ENCODE measurements around the gene NMT2. TPM values are rescaled to one million over a fixed set of nuclear protein-coding genes. Genes with fewer than 3 reads are reported as not detected.

The NMT2 gene
- total RNA-seq, 6 experiments from 2014 or later = 18.1 to 34.5 (median 30.8) TPM

- ATAC-seq (no peak), DNase-seq (no peak)
- Histone ChIP-seq H3K4me3 (no peak overlapping the region), H3K9me3 (no peaks in the 10 kb centered on the region), H3K36me3 (no peaks in the 10 kb centered on the region), H3K4me1 (no peaks in the 10 kb centered on the region), H3K27ac (no peak overlapping the region), H3K27me3 (no peaks in the 10 kb centered on the region)
- TF ChIP-seq, protein P1, sequence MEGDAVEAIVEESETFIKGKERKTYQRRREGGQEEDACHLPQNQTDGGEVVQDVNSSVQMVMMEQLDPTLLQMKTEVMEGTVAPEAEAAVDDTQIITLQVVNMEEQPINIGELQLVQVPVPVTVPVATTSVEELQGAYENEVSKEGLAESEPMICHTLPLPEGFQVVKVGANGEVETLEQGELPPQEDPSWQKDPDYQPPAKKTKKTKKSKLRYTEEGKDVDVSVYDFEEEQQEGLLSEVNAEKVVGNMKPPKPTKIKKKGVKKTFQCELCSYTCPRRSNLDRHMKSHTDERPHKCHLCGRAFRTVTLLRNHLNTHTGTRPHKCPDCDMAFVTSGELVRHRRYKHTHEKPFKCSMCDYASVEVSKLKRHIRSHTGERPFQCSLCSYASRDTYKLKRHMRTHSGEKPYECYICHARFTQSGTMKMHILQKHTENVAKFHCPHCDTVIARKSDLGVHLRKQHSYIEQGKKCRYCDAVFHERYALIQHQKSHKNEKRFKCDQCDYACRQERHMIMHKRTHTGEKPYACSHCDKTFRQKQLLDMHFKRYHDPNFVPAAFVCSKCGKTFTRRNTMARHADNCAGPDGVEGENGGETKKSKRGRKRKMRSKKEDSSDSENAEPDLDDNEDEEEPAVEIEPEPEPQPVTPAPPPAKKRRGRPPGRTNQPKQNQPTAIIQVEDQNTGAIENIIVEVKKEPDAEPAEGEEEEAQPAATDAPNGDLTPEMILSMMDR (IDR thresholded peaks at IDR 0.05) = no peak
- TF ChIP-seq POLR2A (IDR thresholded peaks at IDR 0.05) = no peak
- 60% methylated on average over 3 of the region's 4 CpGs for WGBS (ENCODE audit: insufficient coverage, low coverage, low lambda C conversion rate, missing lambda C conversion rate)
- intact Hi-C loops (cut with DNase I) = no loop called here
Observed at GRCh38 chr10:15069230-15069629, 99.3 kb downstream of the NMT2 start.

DNA sequence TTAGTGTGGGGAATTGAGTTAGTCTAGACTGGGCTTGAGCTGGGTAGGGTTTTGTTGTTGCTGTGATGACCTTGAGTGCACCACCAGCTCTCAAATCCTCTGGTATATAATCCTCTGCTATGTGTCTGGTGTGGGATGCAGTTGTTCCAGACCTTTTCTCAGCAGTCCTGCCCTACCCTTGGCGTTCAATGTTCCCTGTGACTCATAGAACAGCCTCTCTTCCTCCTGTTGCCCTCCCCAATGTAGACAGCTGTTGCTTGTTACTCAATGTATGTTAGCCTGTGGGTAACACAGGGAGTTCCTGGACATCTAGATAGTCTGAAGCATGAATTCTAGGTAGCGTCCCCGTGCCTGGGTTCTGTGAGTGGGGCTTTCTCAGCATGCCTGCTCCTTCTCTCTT lies 99.7 kb downstream of the NMT2 start:
- H3K4me3 ChIP-seq = no peak overlapping the region
- intact Hi-C loops (cut with DNase I) = no loop called here
- H3K4me1 ChIP-seq = no peaks in the 10 kb centered on the region
- H3K27ac ChIP-seq = no peak overlapping the region
- 95% methylated on average over 2 of the region's 3 CpGs for WGBS (ENCODE audit: insufficient coverage, low coverage, low lambda C conversion rate, missing lambda C conversion rate)
- H3K9me3 ChIP-seq = no peaks in the 10 kb centered on the region
- TF ChIP-seq, protein P1 (IDR thresholded peaks at IDR 0.05) = no peak
- TF ChIP-seq POLR2A (IDR thresholded peaks at IDR 0.05) = no peak
- DNase-seq (no peak), ATAC-seq (no peak)
- no peaks in the 10 kb centered on the region for H3K27me3 ChIP-seq
- no peaks in the 10 kb centered on the region for H3K36me3 ChIP-seq

DNA sequence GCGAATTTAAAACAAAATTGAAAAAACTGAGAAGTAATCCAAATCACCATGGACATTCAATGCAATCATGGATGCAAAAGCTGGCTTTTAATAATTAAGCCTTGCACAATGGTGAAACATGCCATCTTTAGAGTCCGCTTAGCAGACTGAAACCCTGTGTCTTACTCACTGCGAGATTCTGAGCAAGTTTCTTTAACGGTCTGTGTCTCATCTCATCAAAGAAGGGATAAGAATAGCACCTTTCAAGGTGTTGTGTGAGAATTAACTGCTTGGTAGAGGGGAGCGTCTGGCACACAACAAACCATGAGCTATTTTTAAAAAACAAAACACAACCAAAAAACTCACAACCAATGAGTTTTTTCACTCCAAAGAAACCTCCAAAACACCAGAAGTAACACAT lies 101.3 kb downstream of the NMT2 start:
- H3K4me3 ChIP-seq = no peak overlapping the region
- WGBS (ENCODE audit: insufficient coverage, low coverage, low lambda C conversion rate, missing lambda C conversion rate) = 75% methylated on average over 5 of the region's 5 CpGs
- H3K27ac ChIP-seq = no peak overlapping the region
- intact Hi-C loops (cut with DNase I) = no loop called here
- no peaks in the 10 kb centered on the region for H3K36me3 ChIP-seq
- TF ChIP-seq, protein P1 (IDR thresholded peaks at IDR 0.05) = no peak
- no peak for TF ChIP-seq POLR2A (IDR thresholded peaks at IDR 0.05)
- ATAC-seq (no peak), DNase-seq (no peak)
- H3K27me3 ChIP-seq = no peaks in the 10 kb centered on the region
- no peaks in the 10 kb centered on the region for H3K4me1 ChIP-seq
- no peaks in the 10 kb centered on the region for H3K9me3 ChIP-seq

GRCh38 chr10:15060638-15061037 lies 107.9 kb downstream of the NMT2 start:
- WGBS (ENCODE audit: insufficient coverage, low coverage, low lambda C conversion rate, missing lambda C conversion rate) = 53% methylated on average over 2 of the region's 2 CpGs
- no peak for TF ChIP-seq POLR2A (IDR thresholded peaks at IDR 0.05)
- TF ChIP-seq, protein P1 (IDR thresholded peaks at IDR 0.05) = no peak
- intact Hi-C loops (cut with DNase I) = no loop called here

DNA sequence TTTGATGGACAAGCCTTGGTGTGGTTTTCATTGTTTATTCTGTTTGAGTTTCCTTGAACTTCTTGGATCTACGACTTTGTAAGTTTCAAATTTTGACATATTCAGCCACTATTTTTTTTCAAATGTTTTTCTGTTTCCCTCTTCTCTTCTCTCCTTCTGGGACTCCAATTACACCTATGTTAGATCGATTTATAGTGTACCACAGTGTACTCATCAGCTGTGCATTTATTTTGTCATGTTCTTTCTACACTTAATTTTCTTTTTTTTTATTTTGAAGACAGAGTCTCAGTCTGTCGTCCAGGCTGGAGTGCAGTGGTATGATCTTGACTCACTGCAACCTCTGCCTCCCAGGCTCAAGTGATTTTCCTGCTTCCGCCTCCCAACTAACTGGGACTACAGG lies 108.6 kb downstream of the NMT2 start:
- H3K4me3 ChIP-seq = no peak overlapping the region
- ATAC-seq (no peak), DNase-seq (no peak)
- no peaks in the 10 kb centered on the region for H3K36me3 ChIP-seq
- intact Hi-C loops (cut with DNase I) = no loop called here
- H3K9me3 ChIP-seq = no peaks in the 10 kb centered on the region
- H3K27ac ChIP-seq = no peak overlapping the region
- no peak for TF ChIP-seq POLR2A (IDR thresholded peaks at IDR 0.05)
- TF ChIP-seq, protein P1 (IDR thresholded peaks at IDR 0.05) = no peak
- no peaks in the 10 kb centered on the region for H3K27me3 ChIP-seq
- WGBS (ENCODE audit: insufficient coverage, low coverage, low lambda C conversion rate, missing lambda C conversion rate) = 51% methylated on average over 3 of the region's 4 CpGs
- no peaks in the 10 kb centered on the region for H3K4me1 ChIP-seq

More at GRCh38 chr10:15060638-15061037, 107.9 kb downstream of the NMT2 start:
- H3K27me3 ChIP-seq = no peaks in the 10 kb centered on the region
- H3K4me1 ChIP-seq = no peaks in the 10 kb centered on the region
- ATAC-seq (no peak), DNase-seq (no peak)
- no peaks in the 10 kb centered on the region for H3K9me3 ChIP-seq
- no peak overlapping the region for H3K4me3 ChIP-seq
- no peaks in the 10 kb centered on the region for H3K36me3 ChIP-seq
- H3K27ac ChIP-seq = no peak overlapping the region

Data from right lobe of liver (tissue), 6 donors.